CD4-positive, alpha-beta T cell treated with Interleukin-15 for 4 hours (primary cell): ENCODE data around the gene RAB6B.
A peak's percentile ranks its signal among the peaks of the same experiment; 100 is the strongest.
"Not testable (repeated sequence)": the region's sequence is repeated elsewhere in the genome, so short reads cannot be mapped to it uniquely, and the experiment has no call there.

Experiments used
- DNase-seq: peaks from one replicate; pipeline ENCODE4 v3.0.0-alpha.2; 2020; ENCODE audit warnings: low spot score

Gene RAB6B

DNA sequence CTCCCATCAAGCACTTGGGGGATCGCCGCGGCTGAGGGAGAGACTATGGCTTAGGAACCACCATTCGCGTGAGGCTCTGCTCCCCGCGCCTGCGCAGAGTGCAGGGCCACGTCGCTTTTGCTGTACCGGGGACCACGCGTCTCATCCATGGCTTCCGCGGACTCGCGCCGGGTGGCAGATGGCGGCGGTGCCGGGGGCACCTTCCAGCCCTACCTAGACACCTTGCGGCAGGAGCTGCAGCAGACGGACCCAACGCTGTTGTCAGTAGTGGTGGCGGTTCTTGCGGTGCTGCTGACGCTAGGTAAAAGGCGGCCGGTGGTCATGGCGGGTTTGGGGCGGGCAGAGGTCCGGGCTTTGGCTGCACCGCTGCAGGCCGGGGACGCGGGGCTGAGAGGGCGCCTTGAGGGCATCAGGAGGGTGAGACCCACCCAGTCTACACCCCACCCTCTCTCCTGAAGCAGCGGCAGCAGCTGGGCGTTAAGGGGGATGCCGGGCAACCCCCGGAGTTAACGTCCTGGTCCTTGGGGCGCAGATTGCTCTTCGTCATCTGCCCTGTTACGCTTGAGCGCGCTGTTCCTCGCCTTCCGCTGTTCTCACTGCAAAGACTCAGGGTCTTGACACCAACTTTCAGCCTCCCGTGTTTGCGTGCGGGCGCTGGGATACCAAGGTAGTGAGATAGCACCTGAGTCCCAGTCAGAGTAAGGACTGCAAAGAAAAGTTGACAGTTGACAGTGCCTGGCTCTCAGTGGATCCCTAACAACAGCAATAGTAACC is 89.8 kb downstream of the RAB6B start, which contains the start of gene SRPRB:
Gene SRPRB (plus strand): TSS at position 114 of the 774 bp plus-strand sequence. CDS start 34 bp downstream, at position 148.
- DNase-seq: peak; percentile 98

DNA sequence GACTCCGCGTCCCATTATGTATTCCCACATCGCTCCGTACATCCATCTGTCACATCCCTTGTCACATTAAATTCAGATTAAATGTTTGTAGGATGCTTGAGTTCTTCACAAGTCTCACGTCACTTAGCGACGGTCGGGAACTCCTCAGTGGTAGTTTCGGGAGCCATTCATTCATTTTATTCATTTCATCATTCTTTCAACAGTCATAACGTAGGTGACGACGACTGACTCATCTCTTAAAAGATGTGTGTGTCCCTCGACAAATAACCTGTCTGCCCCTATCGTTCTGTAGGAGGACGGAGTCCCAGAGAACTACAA is 90.3 kb downstream of the RAB6B start:
- no peak for DNase-seq

DNA sequence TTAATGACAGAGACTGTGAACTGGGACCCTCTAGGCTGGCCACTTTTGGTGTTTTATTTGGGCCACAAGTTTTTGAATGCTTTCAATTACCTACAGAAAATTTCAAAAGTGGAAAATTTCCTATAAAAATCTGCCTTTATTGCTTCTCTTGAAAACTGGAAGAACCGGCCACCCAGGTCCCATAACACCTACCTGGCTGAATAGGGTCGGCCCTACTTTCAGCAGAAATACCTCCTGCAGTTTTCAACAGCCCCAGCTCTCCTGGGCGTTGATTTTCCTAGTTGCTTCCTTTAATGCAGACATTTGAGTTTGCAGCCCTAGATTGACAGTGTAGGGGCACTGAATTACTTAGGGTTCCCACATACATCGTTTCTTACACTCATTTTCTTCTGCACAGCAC is 90.8 kb downstream of the RAB6B start:
- no peak for DNase-seq

DNA sequence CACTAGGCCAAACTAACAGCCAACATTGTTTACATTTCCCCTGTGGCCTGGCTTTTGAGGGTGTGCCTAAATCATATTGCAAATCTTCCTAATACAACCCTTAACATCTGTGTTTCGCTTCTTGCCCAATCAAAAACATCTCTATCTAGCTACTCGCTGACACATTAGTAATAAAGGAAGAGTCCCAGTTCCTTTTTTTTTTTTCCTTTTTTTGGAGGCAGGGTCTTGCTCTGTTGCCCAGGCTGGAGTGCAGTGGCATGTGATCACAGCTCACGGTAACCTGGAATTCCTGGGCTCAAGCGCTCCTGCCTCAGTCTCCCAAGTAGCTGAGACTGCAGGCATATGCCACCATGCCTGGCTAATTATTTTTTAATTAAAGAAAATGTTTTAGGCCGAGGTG is 92.2 kb downstream of the RAB6B start:
- DNase-seq: no peak

DNA sequence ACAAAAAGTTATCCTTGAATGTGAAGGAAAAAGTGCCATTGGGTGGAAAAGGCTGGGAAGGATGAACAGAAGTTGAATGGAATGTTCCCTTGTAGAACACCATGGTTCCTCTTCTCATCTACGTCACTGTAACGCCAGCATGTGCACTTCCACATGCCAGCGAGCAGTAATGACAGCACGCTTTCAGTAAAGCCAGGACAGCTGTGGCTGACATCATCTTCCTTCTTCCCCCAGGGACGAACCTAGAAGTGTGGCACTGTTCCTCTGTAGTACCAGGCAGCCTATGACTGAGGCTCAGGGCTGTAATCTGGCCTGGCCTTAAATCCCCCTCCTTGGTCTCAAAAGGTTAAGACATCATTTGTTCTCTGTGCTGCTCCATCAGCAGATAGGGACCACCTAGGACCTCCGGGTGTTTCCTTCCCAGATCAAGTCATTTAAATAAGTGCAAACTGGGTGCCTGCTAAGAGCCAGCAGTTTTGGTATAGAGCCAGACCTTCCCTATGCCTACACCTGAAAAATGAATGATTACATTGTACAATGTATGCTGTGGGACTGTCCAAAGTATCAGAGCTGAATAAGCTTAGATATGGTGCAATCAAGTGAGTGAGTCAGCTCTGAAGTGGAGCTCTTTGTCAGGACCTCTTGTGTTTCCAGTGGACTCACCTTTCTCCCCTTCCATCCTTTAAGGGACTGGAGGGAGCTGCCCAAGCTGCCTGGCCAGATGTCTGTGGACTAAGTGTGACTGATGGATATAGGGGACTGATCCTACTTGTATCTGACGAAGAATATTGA is 95.7 kb downstream of the RAB6B start:
- no peak for DNase-seq

DNA sequence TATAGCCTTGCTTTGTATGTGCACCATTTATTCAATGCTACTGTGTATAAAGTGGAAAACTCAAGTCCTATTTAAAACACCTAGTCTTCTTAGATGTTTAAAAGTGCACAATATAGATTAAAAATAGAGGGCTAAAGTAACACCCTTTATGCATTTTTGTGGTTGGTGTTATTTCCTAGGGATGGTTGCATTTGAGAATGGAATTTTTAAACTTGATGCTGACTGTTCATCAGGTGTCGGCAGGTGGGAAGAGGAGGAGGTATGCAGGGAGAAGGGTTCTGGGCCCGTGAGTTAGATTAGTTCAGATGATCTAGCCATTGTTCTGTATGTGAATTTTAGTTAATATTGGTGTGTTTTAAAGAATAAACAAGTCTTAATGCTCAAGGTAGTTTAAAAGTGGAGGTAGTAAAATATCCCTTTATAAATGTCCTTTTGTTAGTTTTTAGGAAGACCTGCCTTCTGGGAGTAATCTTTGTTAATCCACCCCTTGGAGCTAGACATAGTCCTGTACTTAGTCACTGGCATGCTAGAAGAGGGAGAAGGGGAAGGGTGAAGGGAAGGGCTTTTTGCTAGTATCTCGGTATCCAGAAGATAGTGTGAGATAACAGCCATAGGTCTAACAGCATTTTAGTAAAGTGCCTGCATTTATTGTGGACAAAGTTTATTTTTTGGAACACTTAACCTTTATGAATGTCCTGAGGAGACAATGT is 98.1 kb downstream of the RAB6B start:
- DNase-seq: no peak

DNA sequence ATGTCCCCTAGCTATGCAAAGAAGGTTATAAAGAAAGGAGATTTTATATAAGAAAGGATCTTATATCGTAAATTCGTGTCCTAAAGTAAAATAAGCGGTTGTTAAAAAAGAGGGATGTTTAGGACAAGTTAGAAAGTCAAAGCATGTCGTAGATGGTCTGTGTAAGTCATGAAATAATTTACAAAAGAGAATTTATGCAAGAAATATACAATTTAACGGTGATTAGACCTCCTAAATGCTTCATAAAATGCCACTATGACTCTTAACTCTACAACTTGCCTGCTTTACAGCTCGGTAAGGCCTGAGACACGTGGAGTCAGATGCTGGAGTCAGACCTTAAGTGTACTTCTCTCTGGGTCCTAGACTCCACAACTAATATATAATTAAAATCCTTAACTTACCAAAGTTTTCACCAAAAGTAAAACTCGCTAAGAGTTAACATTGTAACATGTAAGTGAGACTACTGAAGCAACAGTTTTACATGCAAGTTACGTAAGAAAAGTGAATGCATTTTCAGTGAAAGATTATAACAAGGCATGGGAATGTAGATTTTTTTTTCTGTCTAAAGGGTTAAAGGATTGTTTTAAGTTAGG is 103.4 kb downstream of the RAB6B start:
- DNase-seq: no peak

DNA sequence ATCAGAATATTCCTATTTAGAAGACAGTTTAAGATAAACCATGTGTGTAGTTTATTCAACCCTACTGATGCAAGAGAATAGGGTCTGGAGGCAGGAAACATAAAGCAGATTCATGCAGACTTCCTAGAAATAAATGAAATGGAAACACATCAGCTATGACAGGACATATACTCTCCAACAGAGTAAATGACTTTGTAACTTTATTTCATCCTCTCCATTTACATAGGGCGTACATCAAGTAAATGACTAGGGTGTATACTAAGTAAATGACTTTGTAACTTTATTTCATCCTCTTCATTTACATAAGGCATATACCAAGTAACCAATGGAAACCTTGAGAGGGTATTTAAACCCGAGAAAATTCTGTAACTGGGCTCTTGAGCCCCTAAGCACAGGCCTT is 107.7 kb downstream of the RAB6B start:
- no peak for DNase-seq

DNA sequence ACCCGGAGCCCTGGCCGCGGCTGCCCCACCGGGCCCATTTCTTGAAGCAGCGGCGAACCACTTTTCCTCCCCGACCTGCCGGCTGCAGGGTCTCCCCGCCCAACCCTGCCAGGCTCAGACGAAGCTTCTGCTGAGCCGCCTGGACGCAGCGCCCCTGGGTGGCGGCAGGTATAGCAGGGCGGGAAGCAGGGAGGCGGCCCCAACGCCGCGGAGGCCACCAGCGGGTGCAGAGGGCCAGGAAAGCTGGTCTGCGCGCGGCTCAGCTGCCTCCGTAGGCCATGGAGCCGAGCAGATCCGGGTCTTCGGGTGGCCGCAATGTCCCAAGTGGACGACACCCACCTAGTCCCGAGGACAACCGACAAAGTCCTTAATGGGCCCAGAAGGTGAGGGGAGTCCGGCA is 111.9 kb downstream of the RAB6B start:
- no peak for DNase-seq

DNA sequence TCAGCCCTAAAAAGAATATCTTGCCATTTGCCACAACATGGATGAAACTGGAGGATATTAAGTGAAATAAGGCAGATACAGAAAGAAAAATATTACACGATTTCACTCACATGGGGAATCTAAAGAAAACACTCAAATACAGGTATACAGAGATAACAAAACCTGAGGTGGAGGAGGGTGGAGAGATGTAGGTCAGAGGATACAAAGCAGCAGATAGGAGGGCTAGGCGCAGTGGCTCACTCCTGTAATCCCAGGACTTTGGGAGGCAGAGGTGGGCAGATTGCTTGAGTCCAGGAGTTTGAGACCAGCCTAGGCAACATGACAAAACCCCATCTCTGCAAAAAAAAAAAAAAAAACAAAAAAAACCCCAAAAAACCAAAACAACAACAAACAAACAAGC is 113.2 kb downstream of the RAB6B start:
- no peak for DNase-seq

DNA sequence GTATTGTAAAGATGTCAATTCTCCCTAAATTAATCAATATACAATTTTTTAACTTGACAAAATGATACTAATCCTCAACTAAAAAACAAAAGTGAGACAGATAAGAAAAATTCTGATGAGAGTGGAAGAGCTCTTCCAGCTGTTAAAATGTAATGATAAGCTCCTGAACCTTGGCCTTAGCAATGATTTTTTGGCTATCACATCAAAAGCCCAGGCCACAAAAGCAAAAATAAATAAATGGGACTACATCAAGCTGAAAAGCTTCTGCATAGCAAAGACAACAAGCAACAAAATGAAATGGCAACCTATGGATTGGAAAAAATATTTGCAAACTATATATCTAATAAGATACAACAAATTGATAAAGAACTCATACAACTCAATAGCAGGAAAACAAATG is 114.1 kb downstream of the RAB6B start:
- no peak for DNase-seq

DNA sequence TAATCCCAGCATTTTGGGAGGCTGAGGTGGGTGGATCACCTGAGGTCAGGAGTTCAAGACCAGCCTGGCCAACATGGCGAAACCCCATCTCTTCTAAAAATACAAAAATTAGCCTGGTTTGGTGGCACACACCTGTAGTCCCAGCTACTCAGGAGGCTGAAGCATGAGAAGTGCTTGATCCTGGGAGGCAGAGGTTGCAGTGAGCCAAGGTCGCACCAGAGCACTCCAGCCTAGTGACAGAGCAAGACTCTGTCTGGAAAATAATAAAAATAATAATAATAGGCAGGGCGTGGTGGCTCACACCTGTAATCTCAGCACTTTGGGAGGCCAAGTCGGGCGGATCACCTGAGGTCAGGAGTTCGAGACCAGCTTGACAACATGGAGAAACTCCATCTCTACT is 114.9 kb downstream of the RAB6B start:
- DNase-seq: not testable (repeated sequence)

DNA sequence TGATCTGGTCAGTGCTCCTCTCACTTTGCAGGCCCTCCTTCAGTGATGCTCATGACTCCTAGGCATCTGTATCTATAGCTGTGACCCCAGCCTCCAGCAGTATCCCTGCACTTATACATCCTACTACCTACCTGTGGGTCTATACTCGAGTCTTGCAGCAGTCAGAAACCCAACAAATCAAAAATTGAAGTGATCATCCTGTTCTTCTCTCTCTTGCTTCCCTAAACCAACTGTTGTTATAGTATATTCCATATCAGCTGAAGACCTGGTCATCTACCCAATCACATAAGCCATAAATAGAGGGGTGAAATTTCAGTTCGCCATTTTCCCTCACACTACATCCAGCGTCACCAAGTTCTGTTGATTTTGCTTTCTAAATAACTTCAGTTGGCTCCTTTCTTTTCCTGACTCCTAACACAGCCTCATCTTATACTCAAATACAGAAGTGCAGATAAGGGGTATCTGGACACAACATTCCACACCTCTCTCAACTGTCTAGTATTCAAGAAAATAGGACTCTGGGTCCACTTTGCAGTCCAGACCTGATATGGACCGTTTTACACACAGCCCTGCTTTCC is 116.0 kb downstream of the RAB6B start:
- DNase-seq: no peak

DNA sequence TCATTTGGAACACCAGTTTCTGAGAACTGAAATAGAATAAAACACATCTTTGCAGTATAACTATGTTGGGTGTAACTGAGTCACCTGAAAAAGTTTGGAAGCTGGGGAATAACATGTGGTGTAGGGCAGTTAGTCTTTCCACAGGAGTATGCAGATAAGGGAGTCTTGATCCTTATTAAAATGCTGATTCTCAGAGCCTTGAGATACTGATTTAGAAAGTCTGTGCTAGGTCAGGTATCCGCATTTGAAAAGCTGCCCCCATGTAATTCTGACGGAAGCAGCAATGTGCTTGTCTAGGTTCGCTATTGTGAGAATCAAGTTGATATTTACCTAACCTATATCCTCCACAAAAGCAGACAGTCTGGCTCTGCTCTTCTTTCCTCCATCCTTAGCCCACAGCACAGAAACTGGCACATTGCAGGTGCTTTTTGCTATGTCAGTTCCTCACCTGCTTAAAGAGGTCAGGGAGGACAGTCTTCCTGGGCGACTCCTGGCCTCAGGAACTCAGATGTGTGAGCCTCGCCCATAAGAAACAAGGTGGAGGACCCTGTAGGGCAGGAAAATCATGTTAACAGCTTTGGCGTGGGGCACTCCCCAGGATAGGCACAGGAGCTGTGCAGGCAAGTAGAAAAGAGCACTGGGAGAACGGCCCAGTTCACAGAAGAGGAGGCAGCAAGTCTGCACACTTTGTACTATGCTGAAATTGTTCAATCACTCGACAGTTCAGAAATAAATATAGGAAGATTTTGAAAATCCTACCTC is 117.7 kb downstream of the RAB6B start:
- no peak for DNase-seq

DNA sequence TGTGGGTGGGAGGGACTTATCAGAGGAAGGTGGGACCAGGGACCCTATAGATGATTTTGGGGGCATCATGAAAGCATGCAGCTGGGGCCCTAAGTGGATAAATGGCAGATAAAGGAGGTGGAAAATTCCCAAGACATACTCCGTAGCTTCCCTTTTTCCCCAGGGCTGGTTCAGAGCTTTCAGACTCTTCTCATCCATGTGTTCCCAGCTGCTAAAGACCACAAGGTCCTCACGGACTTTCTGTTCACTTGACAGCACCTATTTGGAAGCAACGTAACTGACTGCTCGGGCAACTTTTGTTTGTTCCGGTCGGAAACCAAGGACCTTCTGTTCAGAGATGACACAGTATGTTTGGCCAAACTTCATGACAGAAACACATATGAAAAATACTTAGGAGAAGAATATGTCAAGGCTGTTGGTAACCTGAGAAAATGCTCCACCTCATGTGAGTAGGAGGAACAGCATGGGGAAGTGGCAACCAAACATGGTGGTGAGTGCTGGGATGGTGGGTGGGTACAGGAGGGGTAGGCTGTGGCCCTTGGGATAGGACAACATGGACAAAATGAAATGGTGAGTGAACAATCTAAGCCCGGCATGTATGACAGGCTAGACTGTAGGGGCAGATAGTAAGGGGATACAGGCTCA is 118.8 kb downstream of the RAB6B start:
- no peak for DNase-seq

DNA sequence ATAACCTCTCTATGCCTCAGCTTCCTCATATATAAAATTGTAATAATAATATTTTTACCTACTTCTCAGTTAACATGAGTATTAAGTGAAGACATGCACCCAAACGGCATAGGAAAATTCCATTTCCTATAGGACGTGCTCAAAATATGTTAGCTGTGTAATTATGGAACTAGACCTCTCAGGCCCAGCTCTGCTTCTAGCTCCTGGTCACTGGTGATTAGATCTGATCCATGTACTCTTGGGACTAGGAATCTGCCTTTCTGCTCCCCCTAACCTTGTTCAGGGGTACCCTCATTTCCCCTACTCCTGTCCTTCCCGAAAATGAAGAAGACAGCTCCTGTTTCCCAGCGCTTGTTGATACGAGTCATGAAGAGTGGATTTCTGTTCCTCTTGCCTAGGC is 119.8 kb downstream of the RAB6B start:
- DNase-seq: no peak

DNA sequence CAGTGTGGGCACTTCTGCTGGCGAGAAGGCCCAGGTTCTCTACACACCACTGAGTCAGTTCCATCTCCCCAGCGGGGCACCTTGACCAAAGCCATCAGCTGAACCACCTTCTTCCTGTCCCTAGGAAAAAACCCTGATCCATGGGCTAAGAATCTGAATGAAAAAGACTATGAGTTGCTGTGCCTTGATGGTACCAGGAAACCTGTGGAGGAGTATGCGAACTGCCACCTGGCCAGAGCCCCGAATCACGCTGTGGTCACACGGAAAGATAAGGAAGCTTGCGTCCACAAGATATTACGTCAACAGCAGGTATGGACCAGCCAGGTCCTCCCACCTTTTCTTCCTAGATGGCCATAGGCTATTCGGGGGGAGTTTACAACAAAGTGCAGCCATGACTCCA is 120.4 kb downstream of the RAB6B start:
- DNase-seq: no peak
